ENCODE results near the gene ICOSLG. TPM values are rescaled to one million over a fixed set of nuclear protein-coding genes. Genes with fewer than 3 reads are reported as not detected.
"Not testable (repeated sequence)": the region's sequence is repeated elsewhere in the genome, so short reads cannot be mapped to it uniquely, and the experiment has no call there.

Gene ICOSLG
- total RNA-seq, 2 donors from 2014 or later, result 5.3 to 5.8 TPM

DNA sequence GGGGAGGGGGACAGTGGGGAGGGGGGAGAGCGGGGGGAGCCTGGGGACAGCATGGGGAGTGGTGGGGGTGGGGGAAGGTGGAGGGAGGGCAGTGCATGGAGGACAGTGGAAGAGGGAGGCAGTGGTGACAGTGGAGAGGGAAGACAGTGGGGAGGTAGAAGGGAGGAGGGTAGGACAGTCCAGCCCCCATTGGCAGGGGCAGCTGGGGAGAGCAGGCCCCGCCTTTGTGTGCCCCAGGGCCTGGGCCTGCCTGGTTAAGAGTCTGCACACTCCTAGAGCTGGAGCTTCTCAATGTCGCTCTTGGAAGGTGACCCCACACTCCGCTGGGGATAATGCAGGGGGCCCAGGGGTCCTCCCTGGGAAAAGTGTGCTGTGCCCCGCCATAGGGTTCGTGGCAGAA lies 15.1 kb downstream of the ICOSLG start:
- DNase-seq; H3K27ac ChIP-seq (ENCODE audit: low read depth, low read length); H3K9ac ChIP-seq (ENCODE audit: extremely low read depth, low read length, poor library complexity, severe bottlenecking); H3K27ac Mint-ChIP-seq; H3K4me3 ChIP-seq (ENCODE audit: low read length); H3K27me3 ChIP-seq (ENCODE audit: control insufficient read depth, insufficient read depth, low read length, poor library complexity, severe bottlenecking); H3K4me1 ChIP-seq (ENCODE audit: control insufficient read depth, insufficient read depth, low read length); H3K27me3 Mint-ChIP-seq (ENCODE audit: insufficient read depth); H3K4me3 Mint-ChIP-seq; H3K9me3 ChIP-seq (ENCODE audit: control insufficient read depth, low read length); H3K36me3 Mint-ChIP-seq (ENCODE audit: low read depth); H3K9me3 Mint-ChIP-seq; H3K36me3 ChIP-seq (ENCODE audit: control insufficient read depth, insufficient read depth, low read length); H3K4me1 Mint-ChIP-seq: not testable (repeated sequence)
- no CpG with 5 or more reads among the region's 6 CpGs for WGBS, 2 experiments (ENCODE audit: insufficient coverage in 1 of 2, insufficient read length in 1 of 2)

DNA sequence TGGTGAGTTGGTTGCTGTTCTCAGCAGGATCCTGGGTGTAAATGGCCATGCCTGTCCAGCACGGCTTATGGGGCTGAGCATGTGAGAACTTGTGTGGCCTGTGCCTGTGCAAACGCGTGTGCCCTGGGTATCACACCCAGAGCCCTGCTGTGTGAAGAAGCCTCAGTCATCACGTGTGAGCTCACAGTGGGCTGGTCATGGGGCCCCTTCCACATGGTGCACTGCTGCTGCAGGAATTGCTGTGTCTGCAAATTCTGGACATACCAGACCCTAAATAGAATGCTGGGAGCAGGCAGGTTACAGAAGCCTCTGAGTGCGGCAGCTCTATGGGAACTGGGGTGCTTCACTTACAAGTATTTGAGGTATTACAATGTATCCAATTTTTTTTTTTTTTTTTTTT lies 17.4 kb downstream of the ICOSLG start:
- H3K9me3 Mint-ChIP-seq; H3K27me3 Mint-ChIP-seq (ENCODE audit: insufficient read depth); H3K36me3 Mint-ChIP-seq (ENCODE audit: low read depth); H3K27ac ChIP-seq (ENCODE audit: low read depth, low read length); H3K36me3 ChIP-seq (ENCODE audit: control insufficient read depth, insufficient read depth, low read length); H3K9me3 ChIP-seq (ENCODE audit: control insufficient read depth, low read length); H3K27ac Mint-ChIP-seq; H3K4me3 Mint-ChIP-seq; H3K9ac ChIP-seq (ENCODE audit: extremely low read depth, low read length, poor library complexity, severe bottlenecking); H3K4me3 ChIP-seq (ENCODE audit: low read length); H3K4me1 Mint-ChIP-seq; DNase-seq; H3K4me1 ChIP-seq (ENCODE audit: control insufficient read depth, insufficient read depth, low read length); H3K27me3 ChIP-seq (ENCODE audit: control insufficient read depth, insufficient read depth, low read length, poor library complexity, severe bottlenecking): not testable (repeated sequence)
- no CpG with 5 or more reads among the region's 5 CpGs for WGBS, 2 experiments (ENCODE audit: insufficient coverage in 1 of 2, insufficient read length in 1 of 2)

DNA sequence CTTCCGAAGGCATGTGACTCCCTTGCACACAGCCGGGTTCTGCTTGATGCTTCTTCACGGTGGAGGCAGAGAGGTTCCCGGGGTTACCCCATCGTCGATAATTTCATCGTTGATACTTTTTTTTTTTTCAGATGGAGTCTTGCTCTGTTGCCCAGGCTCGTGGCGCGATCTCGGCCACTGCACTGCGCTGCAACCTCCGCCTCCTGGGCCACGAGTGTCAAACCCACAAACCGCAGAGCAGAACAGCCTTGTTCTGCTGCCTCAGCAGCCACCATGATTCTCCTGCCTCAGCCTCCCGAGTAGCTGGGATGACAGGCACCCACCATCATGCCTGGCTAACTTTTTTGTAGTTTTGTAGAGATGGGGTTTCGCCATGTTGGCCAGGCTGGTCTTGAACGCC lies 20.1 kb downstream of the ICOSLG start:
- not testable (repeated sequence) for H3K4me3 Mint-ChIP-seq; H3K36me3 Mint-ChIP-seq (ENCODE audit: low read depth); H3K36me3 ChIP-seq (ENCODE audit: control insufficient read depth, insufficient read depth, low read length); H3K27me3 Mint-ChIP-seq (ENCODE audit: insufficient read depth); H3K4me1 ChIP-seq (ENCODE audit: control insufficient read depth, insufficient read depth, low read length); H3K4me1 Mint-ChIP-seq; H3K27me3 ChIP-seq (ENCODE audit: control insufficient read depth, insufficient read depth, low read length, poor library complexity, severe bottlenecking); DNase-seq; H3K27ac ChIP-seq (ENCODE audit: low read depth, low read length); H3K9ac ChIP-seq (ENCODE audit: extremely low read depth, low read length, poor library complexity, severe bottlenecking); H3K4me3 ChIP-seq (ENCODE audit: low read length); H3K27ac Mint-ChIP-seq; H3K9me3 ChIP-seq (ENCODE audit: control insufficient read depth, low read length); H3K9me3 Mint-ChIP-seq
- no CpG with 5 or more reads among the region's 18 CpGs for WGBS, 2 experiments (ENCODE audit: insufficient coverage in 1 of 2, insufficient read length in 1 of 2)

DNA sequence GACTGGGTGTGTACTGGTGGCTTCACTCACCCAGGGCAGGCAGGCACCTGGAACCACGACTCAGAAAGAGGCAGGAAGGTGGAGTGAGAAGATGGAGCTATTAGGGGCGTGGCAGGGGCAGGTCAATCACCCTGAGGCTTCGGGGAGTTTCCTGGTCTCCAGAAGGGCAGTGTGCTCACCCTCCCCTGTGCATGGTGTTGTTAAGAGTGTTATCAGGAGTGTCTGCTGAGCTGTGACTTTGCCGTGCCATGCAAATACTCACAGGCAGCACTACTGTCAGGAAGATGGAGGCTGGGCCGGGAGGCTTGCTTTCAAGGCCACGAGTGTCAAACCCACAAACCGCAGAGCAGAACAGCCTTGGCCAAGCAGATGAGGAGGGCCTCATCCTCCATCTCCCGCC lies 22.3 kb downstream of the ICOSLG start:
- not testable (repeated sequence) for H3K9me3 Mint-ChIP-seq; H3K9me3 ChIP-seq (ENCODE audit: control insufficient read depth, low read length); H3K4me1 ChIP-seq (ENCODE audit: control insufficient read depth, insufficient read depth, low read length); H3K27me3 Mint-ChIP-seq (ENCODE audit: insufficient read depth); DNase-seq; H3K27me3 ChIP-seq (ENCODE audit: control insufficient read depth, insufficient read depth, low read length, poor library complexity, severe bottlenecking); H3K4me1 Mint-ChIP-seq; H3K4me3 ChIP-seq (ENCODE audit: low read length); H3K36me3 Mint-ChIP-seq (ENCODE audit: low read depth); H3K27ac ChIP-seq (ENCODE audit: low read depth, low read length); H3K36me3 ChIP-seq (ENCODE audit: control insufficient read depth, insufficient read depth, low read length); H3K9ac ChIP-seq (ENCODE audit: extremely low read depth, low read length, poor library complexity, severe bottlenecking); H3K4me3 Mint-ChIP-seq; H3K27ac Mint-ChIP-seq
- WGBS, 2 experiments (ENCODE audit: insufficient coverage in 1 of 2, insufficient read length in 1 of 2), result no CpG with 5 or more reads among the region's 8 CpGs

DNA sequence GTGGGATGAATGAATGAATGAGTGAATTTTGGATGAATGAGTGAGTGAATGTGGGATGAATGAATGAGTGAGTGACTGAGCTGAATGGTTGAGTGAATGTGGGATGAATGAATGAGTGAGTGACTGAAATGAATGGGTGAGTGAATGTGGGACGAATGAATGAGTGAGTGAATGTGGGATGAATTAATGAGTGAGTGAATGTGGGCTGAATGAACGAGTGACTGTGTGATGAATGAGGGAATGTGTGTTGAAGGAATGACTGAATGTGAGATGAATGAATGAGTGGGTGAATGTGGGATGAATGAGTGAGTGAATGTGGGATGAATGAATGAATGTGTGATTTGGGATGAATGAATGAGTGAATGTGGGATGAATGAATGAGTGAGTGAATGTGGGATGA lies 28.8 kb downstream of the ICOSLG start:
- not testable (repeated sequence) for H3K9me3 ChIP-seq (ENCODE audit: control insufficient read depth, low read length); H3K36me3 Mint-ChIP-seq (ENCODE audit: low read depth); H3K36me3 ChIP-seq (ENCODE audit: control insufficient read depth, insufficient read depth, low read length); H3K4me3 Mint-ChIP-seq; H3K9ac ChIP-seq (ENCODE audit: extremely low read depth, low read length, poor library complexity, severe bottlenecking); H3K27me3 ChIP-seq (ENCODE audit: control insufficient read depth, insufficient read depth, low read length, poor library complexity, severe bottlenecking); H3K27me3 Mint-ChIP-seq (ENCODE audit: insufficient read depth); H3K4me1 Mint-ChIP-seq; H3K27ac Mint-ChIP-seq; DNase-seq; H3K4me1 ChIP-seq (ENCODE audit: control insufficient read depth, insufficient read depth, low read length); H3K9me3 Mint-ChIP-seq; H3K4me3 ChIP-seq (ENCODE audit: low read length); H3K27ac ChIP-seq (ENCODE audit: low read depth, low read length)
- WGBS, 2 experiments (ENCODE audit: insufficient coverage in 1 of 2, insufficient read length in 1 of 2), result no CpG with 5 or more reads among the region's 2 CpGs

DNA sequence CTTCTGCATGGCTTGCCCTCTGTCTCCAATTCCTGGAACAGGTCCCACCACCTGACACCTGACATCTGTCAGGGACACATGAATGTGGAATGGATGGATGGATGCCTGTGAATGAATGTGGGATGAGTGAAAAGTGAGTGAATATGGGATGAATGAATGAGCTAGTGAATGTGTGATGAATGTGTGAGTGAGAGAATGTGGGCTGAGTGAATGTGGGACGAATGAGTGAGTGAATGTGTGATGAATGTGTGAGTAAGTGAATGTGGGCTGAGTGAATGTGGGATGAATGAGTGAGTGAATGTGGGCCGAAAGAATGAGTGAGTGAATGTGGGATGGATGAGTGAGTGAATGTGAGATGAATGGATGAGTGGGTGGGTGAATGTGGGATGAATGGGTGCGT lies 29.2 kb downstream of the ICOSLG start:
- H3K9me3 Mint-ChIP-seq, H3K27ac Mint-ChIP-seq: not testable (repeated sequence)

DNA sequence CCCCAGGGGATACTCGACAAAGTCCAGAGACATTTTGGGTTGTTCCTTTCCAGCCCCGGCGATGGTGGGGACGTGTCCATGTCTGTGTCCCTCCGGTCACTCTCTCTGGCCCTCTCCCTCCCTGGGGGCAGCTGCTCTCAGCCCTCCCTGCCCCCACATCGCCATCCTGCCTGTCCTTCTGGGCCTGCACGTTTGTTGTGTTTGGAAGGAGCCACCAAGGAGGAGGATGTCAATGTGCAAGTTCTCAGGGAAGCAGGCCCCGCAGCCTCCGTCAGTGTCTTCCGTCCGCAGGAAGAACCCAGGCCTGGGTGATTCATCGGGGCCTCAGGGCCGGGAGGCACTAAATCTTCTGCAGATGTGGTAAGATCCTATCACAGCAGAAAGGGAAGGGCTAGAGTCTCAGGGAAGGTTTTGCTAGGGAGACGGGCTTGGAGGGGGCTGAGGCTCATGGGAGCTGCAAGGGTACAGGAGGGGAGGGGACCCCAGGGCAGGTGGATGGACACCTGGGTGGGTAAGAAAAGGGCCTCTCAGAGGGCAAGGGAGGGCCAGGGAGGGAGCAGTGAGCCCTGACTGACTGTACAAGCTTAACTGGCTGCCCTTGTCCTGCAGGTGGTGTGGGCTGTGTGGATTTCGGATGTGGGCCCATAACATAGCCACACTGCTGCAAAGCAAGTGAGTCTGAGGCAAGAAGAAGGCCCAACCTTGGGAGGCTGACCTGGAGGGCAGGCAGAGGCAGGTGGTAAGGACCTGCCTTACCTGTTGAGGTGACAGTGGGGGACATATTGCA lies 32.7 kb downstream of the ICOSLG start:
- H3K36me3 Mint-ChIP-seq (ENCODE audit: low read depth); H3K9me3 Mint-ChIP-seq; H3K4me1 ChIP-seq (ENCODE audit: control insufficient read depth, insufficient read depth, low read length); DNase-seq; H3K4me1 Mint-ChIP-seq; H3K4me3 ChIP-seq (ENCODE audit: low read length); H3K27ac Mint-ChIP-seq; H3K27ac ChIP-seq (ENCODE audit: low read depth, low read length); H3K9me3 ChIP-seq (ENCODE audit: control insufficient read depth, low read length); H3K4me3 Mint-ChIP-seq; H3K36me3 ChIP-seq (ENCODE audit: control insufficient read depth, insufficient read depth, low read length); H3K9ac ChIP-seq (ENCODE audit: extremely low read depth, low read length, poor library complexity, severe bottlenecking); H3K27me3 ChIP-seq (ENCODE audit: control insufficient read depth, insufficient read depth, low read length, poor library complexity, severe bottlenecking); H3K27me3 Mint-ChIP-seq (ENCODE audit: insufficient read depth): not testable (repeated sequence)
- no CpG with 5 or more reads among the region's 15 CpGs for WGBS, 2 experiments (ENCODE audit: insufficient coverage in 1 of 2, insufficient read length in 1 of 2)

More for the DNA sequence above, 29.2 kb downstream of the ICOSLG start:
- H3K27ac ChIP-seq (ENCODE audit: low read depth, low read length); H3K4me1 Mint-ChIP-seq; H3K9me3 ChIP-seq (ENCODE audit: control insufficient read depth, low read length); H3K4me3 ChIP-seq (ENCODE audit: low read length); H3K4me1 ChIP-seq (ENCODE audit: control insufficient read depth, insufficient read depth, low read length); H3K4me3 Mint-ChIP-seq; H3K36me3 Mint-ChIP-seq (ENCODE audit: low read depth); H3K27me3 ChIP-seq (ENCODE audit: control insufficient read depth, insufficient read depth, low read length, poor library complexity, severe bottlenecking); DNase-seq; H3K36me3 ChIP-seq (ENCODE audit: control insufficient read depth, insufficient read depth, low read length); H3K9ac ChIP-seq (ENCODE audit: extremely low read depth, low read length, poor library complexity, severe bottlenecking); H3K27me3 Mint-ChIP-seq (ENCODE audit: insufficient read depth): not testable (repeated sequence)
- WGBS, 2 experiments (ENCODE audit: insufficient coverage in 1 of 2, insufficient read length in 1 of 2), result no CpG with 5 or more reads among the region's 3 CpGs

Data from endodermal cell (in vitro differentiated cells).